HEK293 (cell line): ENCODE data around the gene ANGEL2.
A peak's percentile ranks its signal among the peaks of the same experiment; 100 is the strongest.

Experiments
- GLIS1 ChIP-seq: fragments of 450-650 bp; formaldehyde crosslinking; IDR thresholded peaks from 2 replicates; pipeline ENCODE4 v1.5.1; 2016; ENCODE audit warnings: missing biosample characterization, missing genetic modification characterization
- HOXC10 ChIP-seq: sonication (generic); formaldehyde crosslinking; IDR thresholded peaks from 2 replicates; pipeline ENCODE4 v1.8.1; 2023; ENCODE audit warnings: mild to moderate bottlenecking, missing genetic modification reagents
- IKZF3 ChIP-seq: fragments of 450-650 bp; IDR thresholded peaks from 2 replicates; pipeline ENCODE4 v1.5.0; 2018; ENCODE audit warnings: missing biosample characterization, mild to moderate bottlenecking, missing genetic modification characterization, moderate library complexity
- YY2 ChIP-seq: fragments of 450-650 bp; formaldehyde crosslinking; IDR thresholded peaks from 2 replicates; pipeline ENCODE4 v1.5.1; 2016; ENCODE audit warnings: missing biosample characterization, missing genetic modification characterization
- ZEB2 ChIP-seq: fragments of 450-650 bp; formaldehyde crosslinking; IDR thresholded peaks from 2 replicates; pipeline ENCODE4 v1.5.1; 2016; ENCODE audit warnings: missing biosample characterization, missing genetic modification characterization
- ZNF121 ChIP-seq: fragments of 450-650 bp; formaldehyde crosslinking; IDR thresholded peaks from 2 replicates; pipeline ENCODE4 v1.5.1; 2016; ENCODE audit warnings: missing biosample characterization, missing genetic modification characterization
- ZNF132 ChIP-seq: fragments of 450-650 bp; formaldehyde crosslinking; IDR thresholded peaks from 2 replicates; pipeline ENCODE4 v1.5.1; 2017; ENCODE audit warnings: missing biosample characterization, missing genetic modification characterization, borderline replicate concordance
- ZNF138 ChIP-seq: fragments of 450-650 bp; formaldehyde crosslinking; IDR thresholded peaks from 2 replicates; pipeline ENCODE4 v1.5.1; 2016; ENCODE audit warnings: missing biosample characterization, missing genetic modification characterization, borderline replicate concordance
- ZNF169 ChIP-seq: fragments of 450-650 bp; formaldehyde crosslinking; IDR thresholded peaks from 2 replicates; pipeline ENCODE4 v1.5.1; 2016; ENCODE audit warnings: missing biosample characterization, missing genetic modification characterization
- ZNF174 ChIP-seq: fragments of 450-650 bp; formaldehyde crosslinking; IDR thresholded peaks from 2 replicates; pipeline ENCODE4 v1.5.0; 2017; ENCODE audit warnings: missing biosample characterization, mild to moderate bottlenecking, missing genetic modification characterization
- ZNF175 ChIP-seq: fragments of 450-650 bp; formaldehyde crosslinking; IDR thresholded peaks from 2 replicates; pipeline ENCODE4 v1.5.1; 2016; ENCODE audit warnings: missing biosample characterization, missing genetic modification characterization
- ZNF211 ChIP-seq: fragments of 450-650 bp; formaldehyde crosslinking; IDR thresholded peaks from 2 replicates; pipeline ENCODE4 v1.5.1; 2016; ENCODE audit warnings: low read depth, missing biosample characterization, missing genetic modification characterization
- ZNF311 ChIP-seq: fragments of 450-650 bp; formaldehyde crosslinking; IDR thresholded peaks from 2 replicates; pipeline ENCODE4 v1.5.1; 2017; ENCODE audit warnings: missing biosample characterization, missing genetic modification characterization, borderline replicate concordance
- ZNF391 ChIP-seq: fragments of 450-650 bp; formaldehyde crosslinking; IDR thresholded peaks from 2 replicates; pipeline ENCODE4 v1.5.1; 2016; ENCODE audit warnings: low read depth, missing biosample characterization, missing genetic modification characterization, borderline replicate concordance
- ZNF394 ChIP-seq: fragments of 450-650 bp; formaldehyde crosslinking; IDR thresholded peaks from 2 replicates; pipeline ENCODE4 v1.5.1; 2016; ENCODE audit warnings: missing biosample characterization, missing genetic modification characterization, mild to moderate bottlenecking, moderate library complexity, borderline replicate concordance
- ZNF600 ChIP-seq: fragments of 450-650 bp; formaldehyde crosslinking; IDR thresholded peaks from 2 replicates; pipeline ENCODE4 v1.5.1; 2016; ENCODE audit warnings: missing biosample characterization, missing genetic modification characterization
- ZNF76 ChIP-seq: fragments of 450-650 bp; formaldehyde crosslinking; IDR thresholded peaks from 2 replicates; pipeline ENCODE4; 2016; ENCODE audit warnings: low read depth, missing biosample characterization, missing genetic modification characterization, borderline replicate concordance
- ZNF785 ChIP-seq: fragments of 450-650 bp; formaldehyde crosslinking; IDR thresholded peaks from 2 replicates; pipeline ENCODE4 v1.5.1; 2016; ENCODE audit warnings: missing biosample characterization, missing genetic modification characterization
- ZXDB ChIP-seq: fragments of 450-650 bp; formaldehyde crosslinking; IDR thresholded peaks from 2 replicates; pipeline ENCODE4 v1.5.1; 2016; ENCODE audit warnings: missing biosample characterization, missing genetic modification characterization
- TF ChIP-seq, protein P1 (sequence below): fragments of 450-650 bp; formaldehyde crosslinking; IDR thresholded peaks from 2 replicates; pipeline ENCODE4 v1.5.1; 2016; ENCODE audit warnings: missing biosample characterization, missing genetic modification characterization
- TF ChIP-seq, protein P2 (sequence below): fragments of 450-650 bp; formaldehyde crosslinking; IDR thresholded peaks from 2 replicates; pipeline ENCODE4 v1.5.1; 2016; ENCODE audit warnings: missing biosample characterization, missing genetic modification characterization, borderline replicate concordance
- TF ChIP-seq, protein P3 (sequence below): fragments of 450-650 bp; formaldehyde crosslinking; IDR thresholded peaks from 2 replicates; pipeline ENCODE4 v1.5.1; 2016; ENCODE audit warnings: missing biosample characterization, missing genetic modification characterization
- TF ChIP-seq, protein P4 (sequence below): fragments of 450-650 bp; formaldehyde crosslinking; IDR thresholded peaks from 2 replicates; pipeline ENCODE4 v1.5.1; 2016; ENCODE audit warnings: missing biosample characterization, missing genetic modification characterization
- TF ChIP-seq, protein P5 (sequence below): fragments of 450-650 bp; IDR thresholded peaks from 2 replicates; pipeline ENCODE4 v1.5.1; 2018; ENCODE audit warnings: missing biosample characterization, missing genetic modification characterization
- TF ChIP-seq, protein P6 (sequence below): fragments of 450-650 bp; formaldehyde crosslinking; IDR thresholded peaks from 2 replicates; pipeline ENCODE4 v1.5.1; 2016; ENCODE audit warnings: missing biosample characterization, missing genetic modification characterization, borderline replicate concordance

Gene ANGEL2

DNA sequence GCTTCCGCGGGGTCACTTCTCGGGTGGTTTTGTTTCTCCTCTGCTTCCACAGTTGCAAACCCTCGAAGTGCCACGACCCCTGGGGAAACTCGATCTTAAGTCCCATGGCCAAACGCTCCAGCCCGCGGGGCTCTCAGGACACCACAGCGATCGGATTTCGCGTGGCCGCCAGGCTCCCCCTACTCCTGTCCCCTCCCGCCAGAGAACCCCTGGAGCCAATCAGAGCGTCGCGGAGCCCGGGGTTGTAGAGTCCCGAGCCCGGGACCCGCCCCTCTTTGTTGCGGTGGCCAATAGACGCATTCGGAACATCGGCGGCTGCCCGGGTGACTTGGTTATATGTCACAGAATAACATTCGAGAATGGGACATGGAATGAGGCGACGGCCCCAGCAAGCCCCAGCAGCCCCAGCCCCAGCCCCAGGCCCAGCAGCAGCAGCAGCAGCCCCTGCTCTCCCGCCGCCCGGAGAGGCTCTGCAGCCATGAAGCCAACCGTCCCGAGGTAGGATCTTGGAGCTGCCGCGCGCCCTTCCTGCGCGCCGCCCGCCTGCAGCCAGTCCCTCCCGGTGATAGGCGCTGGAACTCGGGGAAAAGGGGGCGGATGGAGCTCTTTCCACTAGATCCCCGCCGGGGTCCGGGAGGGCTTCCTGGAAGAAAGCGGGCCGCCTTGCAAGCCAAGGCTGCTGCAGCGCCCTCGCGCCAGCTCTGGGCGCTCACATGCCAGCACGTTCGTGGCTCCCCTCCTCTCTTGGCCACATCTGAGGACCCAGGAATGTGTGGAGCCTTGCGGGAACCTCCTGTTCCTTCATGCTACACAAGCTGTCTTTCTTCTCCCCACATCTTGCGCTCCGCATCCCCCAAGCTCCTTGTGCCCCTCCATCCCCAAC, 65.2 kb downstream of the ANGEL2 start, which contains the start of gene VASH2 (continued):
- TF ChIP-seq, protein P1, sequence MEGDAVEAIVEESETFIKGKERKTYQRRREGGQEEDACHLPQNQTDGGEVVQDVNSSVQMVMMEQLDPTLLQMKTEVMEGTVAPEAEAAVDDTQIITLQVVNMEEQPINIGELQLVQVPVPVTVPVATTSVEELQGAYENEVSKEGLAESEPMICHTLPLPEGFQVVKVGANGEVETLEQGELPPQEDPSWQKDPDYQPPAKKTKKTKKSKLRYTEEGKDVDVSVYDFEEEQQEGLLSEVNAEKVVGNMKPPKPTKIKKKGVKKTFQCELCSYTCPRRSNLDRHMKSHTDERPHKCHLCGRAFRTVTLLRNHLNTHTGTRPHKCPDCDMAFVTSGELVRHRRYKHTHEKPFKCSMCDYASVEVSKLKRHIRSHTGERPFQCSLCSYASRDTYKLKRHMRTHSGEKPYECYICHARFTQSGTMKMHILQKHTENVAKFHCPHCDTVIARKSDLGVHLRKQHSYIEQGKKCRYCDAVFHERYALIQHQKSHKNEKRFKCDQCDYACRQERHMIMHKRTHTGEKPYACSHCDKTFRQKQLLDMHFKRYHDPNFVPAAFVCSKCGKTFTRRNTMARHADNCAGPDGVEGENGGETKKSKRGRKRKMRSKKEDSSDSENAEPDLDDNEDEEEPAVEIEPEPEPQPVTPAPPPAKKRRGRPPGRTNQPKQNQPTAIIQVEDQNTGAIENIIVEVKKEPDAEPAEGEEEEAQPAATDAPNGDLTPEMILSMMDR (tag by site-specific recombination), result peak; percentile 62
- TF ChIP-seq ZXDB (peak; percentile 47; the same call in 1 of the 2 replicates), ZNF391 (tag by site-specific recombination) (no peak), HOXC10 (CRISPR knock-in tag) (no peak), YY2 (tag by site-specific recombination) (no peak), ZEB2 (tag by site-specific recombination) (0 out of 2 replicates have a peak, but pooled peaks have one; percentile 29), ZNF175 (tag by site-specific recombination) (no peak), ZNF76 (tag by site-specific recombination) (no peak), ZNF169 (tag by site-specific recombination) (no peak), ZNF174 (tag by site-specific recombination) (no peak), ZNF138 (tag by site-specific recombination) (no peak), ZNF394 (no peak), ZNF785 (tag by site-specific recombination) (no peak), IKZF3 (tag by site-specific recombination) (peak; percentile 74; the same call in 1 of the 2 replicates), ZNF132 (tag by site-specific recombination) (no peak), ZNF311 (tag by site-specific recombination) (no peak), ZNF211 (no peak), ZNF121 (no peak), ZNF600 (peak; percentile 65), GLIS1 (tag by site-specific recombination) (no peak)
- TF ChIP-seq, protein P2, sequence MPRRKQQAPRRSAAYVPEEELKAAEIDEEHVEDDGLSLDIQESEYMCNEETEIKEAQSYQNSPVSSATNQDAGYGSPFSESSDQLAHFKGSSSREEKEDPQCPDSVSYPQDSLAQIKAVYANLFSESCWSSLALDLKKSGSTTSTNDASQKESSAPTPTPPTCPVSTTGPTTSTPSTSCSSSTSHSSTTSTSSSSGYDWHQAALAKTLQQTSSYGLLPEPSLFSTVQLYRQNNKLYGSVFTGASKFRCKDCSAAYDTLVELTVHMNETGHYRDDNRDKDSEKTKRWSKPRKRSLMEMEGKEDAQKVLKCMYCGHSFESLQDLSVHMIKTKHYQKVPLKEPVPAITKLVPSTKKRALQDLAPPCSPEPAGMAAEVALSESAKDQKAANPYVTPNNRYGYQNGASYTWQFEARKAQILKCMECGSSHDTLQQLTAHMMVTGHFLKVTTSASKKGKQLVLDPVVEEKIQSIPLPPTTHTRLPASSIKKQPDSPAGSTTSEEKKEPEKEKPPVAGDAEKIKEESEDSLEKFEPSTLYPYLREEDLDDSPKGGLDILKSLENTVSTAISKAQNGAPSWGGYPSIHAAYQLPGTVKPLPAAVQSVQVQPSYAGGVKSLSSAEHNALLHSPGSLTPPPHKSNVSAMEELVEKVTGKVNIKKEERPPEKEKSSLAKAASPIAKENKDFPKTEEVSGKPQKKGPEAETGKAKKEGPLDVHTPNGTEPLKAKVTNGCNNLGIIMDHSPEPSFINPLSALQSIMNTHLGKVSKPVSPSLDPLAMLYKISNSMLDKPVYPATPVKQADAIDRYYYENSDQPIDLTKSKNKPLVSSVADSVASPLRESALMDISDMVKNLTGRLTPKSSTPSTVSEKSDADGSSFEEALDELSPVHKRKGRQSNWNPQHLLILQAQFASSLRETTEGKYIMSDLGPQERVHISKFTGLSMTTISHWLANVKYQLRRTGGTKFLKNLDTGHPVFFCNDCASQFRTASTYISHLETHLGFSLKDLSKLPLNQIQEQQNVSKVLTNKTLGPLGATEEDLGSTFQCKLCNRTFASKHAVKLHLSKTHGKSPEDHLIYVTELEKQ (tag by site-specific recombination), result no peak
- TF ChIP-seq, protein P3, sequence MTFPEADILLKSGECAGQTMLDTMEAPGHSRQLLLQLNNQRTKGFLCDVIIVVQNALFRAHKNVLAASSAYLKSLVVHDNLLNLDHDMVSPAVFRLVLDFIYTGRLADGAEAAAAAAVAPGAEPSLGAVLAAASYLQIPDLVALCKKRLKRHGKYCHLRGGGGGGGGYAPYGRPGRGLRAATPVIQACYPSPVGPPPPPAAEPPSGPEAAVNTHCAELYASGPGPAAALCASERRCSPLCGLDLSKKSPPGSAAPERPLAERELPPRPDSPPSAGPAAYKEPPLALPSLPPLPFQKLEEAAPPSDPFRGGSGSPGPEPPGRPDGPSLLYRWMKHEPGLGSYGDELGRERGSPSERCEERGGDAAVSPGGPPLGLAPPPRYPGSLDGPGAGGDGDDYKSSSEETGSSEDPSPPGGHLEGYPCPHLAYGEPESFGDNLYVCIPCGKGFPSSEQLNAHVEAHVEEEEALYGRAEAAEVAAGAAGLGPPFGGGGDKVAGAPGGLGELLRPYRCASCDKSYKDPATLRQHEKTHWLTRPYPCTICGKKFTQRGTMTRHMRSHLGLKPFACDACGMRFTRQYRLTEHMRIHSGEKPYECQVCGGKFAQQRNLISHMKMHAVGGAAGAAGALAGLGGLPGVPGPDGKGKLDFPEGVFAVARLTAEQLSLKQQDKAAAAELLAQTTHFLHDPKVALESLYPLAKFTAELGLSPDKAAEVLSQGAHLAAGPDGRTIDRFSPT (tag by site-specific recombination), result no peak
- TF ChIP-seq, protein P4, sequence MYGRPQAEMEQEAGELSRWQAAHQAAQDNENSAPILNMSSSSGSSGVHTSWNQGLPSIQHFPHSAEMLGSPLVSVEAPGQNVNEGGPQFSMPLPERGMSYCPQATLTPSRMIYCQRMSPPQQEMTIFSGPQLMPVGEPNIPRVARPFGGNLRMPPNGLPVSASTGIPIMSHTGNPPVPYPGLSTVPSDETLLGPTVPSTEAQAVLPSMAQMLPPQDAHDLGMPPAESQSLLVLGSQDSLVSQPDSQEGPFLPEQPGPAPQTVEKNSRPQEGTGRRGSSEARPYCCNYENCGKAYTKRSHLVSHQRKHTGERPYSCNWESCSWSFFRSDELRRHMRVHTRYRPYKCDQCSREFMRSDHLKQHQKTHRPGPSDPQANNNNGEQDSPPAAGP, result no peak
- TF ChIP-seq, protein P5, sequence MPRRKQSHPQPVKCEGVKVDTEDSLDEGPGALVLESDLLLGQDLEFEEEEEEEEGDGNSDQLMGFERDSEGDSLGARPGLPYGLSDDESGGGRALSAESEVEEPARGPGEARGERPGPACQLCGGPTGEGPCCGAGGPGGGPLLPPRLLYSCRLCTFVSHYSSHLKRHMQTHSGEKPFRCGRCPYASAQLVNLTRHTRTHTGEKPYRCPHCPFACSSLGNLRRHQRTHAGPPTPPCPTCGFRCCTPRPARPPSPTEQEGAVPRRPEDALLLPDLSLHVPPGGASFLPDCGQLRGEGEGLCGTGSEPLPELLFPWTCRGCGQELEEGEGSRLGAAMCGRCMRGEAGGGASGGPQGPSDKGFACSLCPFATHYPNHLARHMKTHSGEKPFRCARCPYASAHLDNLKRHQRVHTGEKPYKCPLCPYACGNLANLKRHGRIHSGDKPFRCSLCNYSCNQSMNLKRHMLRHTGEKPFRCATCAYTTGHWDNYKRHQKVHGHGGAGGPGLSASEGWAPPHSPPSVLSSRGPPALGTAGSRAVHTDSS (tag by site-specific recombination), result no peak
- TF ChIP-seq, protein P6, sequence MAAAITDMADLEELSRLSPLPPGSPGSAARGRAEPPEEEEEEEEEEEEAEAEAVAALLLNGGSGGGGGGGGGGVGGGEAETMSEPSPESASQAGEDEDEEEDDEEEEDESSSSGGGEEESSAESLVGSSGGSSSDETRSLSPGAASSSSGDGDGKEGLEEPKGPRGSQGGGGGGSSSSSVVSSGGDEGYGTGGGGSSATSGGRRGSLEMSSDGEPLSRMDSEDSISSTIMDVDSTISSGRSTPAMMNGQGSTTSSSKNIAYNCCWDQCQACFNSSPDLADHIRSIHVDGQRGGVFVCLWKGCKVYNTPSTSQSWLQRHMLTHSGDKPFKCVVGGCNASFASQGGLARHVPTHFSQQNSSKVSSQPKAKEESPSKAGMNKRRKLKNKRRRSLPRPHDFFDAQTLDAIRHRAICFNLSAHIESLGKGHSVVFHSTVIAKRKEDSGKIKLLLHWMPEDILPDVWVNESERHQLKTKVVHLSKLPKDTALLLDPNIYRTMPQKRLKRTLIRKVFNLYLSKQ (tag by site-specific recombination), result no peak
